HepG2 (cell line): ENCODE data around the gene DZANK1. TPM values are rescaled to one million over a fixed set of nuclear protein-coding genes. Genes with fewer than 3 reads are reported as not detected.
A peak's percentile ranks its signal among the peaks of the same experiment; 100 is the strongest.

Source experiments
- ARNT ChIP-seq: fragments of 450-650 bp; IDR thresholded peaks from 2 replicates; pipeline ENCODE4 v1.6.1; 2017
- BHLHE40 ChIP-seq: IDR thresholded peaks from 2 replicates; pipeline ENCODE4 v1.6.1; 2011; ENCODE audit warnings: low read length, improper control_type of control experiment
- CC2D1A ChIP-seq: sonication (generic); formaldehyde crosslinking; IDR thresholded peaks from 2 replicates; pipeline ENCODE4 v1.8.1; 2023; ENCODE audit warnings: mild to moderate bottlenecking, missing genetic modification reagents
- FOXJ3 ChIP-seq: sonication (generic); formaldehyde crosslinking; IDR thresholded peaks from 2 replicates; pipeline ENCODE4 v1.4.0; 2020; ENCODE audit warnings: missing genetic modification reagents, mild to moderate bottlenecking, borderline replicate concordance
- GLI4 ChIP-seq: sonication (generic); formaldehyde crosslinking; IDR thresholded peaks from 2 replicates; pipeline ENCODE4 v1.5.1; 2020; ENCODE audit warnings: missing genetic modification reagents, mild to moderate bottlenecking, moderate library complexity, borderline replicate concordance
- HIC2 ChIP-seq: sonication (generic); formaldehyde crosslinking; IDR thresholded peaks from 2 replicates; pipeline ENCODE4 v1.9.0; 2022; ENCODE audit warnings: low read depth, missing genetic modification reagents
- HOXA9 ChIP-seq: sonication (generic); formaldehyde crosslinking; IDR thresholded peaks from 2 replicates; pipeline ENCODE4 v1.8.1; 2022; ENCODE audit warnings: missing genetic modification reagents, mild to moderate bottlenecking, moderate library complexity, borderline replicate concordance
- IRF2 ChIP-seq: IDR thresholded peaks from 2 replicates; pipeline ENCODE4 v1.6.1; 2018; ENCODE audit warnings: missing genetic modification reagents, missing compliant biosample characterization
- ISL2 ChIP-seq: sonication (generic); formaldehyde crosslinking; IDR thresholded peaks from 2 replicates; pipeline ENCODE4 v1.5.0; 2020; ENCODE audit warnings: missing genetic modification reagents
- KAT7 ChIP-seq: IDR thresholded peaks from 2 replicates; pipeline ENCODE4 v1.6.1; 2018; ENCODE audit warnings: borderline replicate concordance, missing compliant biosample characterization
- KMT2A ChIP-seq: sonication (generic); formaldehyde crosslinking; IDR thresholded peaks from 2 replicates; pipeline ENCODE4 v1.4.0; 2020; ENCODE audit warnings: missing genetic modification reagents
- MIER2 ChIP-seq: IDR thresholded peaks from 2 replicates; pipeline ENCODE4 v1.6.1; 2016; ENCODE audit warnings: missing biosample characterization, missing genetic modification reagents
- NRL ChIP-seq: sonication (generic); formaldehyde crosslinking; IDR thresholded peaks from 2 replicates; pipeline ENCODE4 v1.5.0; 2020; ENCODE audit warnings: missing genetic modification reagents, mild to moderate bottlenecking, moderate library complexity, borderline replicate concordance
- ONECUT2 ChIP-seq: sonication (generic); formaldehyde crosslinking; IDR thresholded peaks from 2 replicates; pipeline ENCODE4 v1.4.0; 2020; ENCODE audit warnings: missing genetic modification reagents
- PHF21A ChIP-seq: sonication (generic); formaldehyde crosslinking; IDR thresholded peaks from 2 replicates; pipeline ENCODE4 v1.5.0; 2020; ENCODE audit warnings: mild to moderate bottlenecking, missing genetic modification reagents
- PLSCR1 ChIP-seq: sonication (generic); formaldehyde crosslinking; IDR thresholded peaks from 2 replicates; pipeline ENCODE4 v1.5.0; 2020; ENCODE audit warnings: missing genetic modification reagents, mild to moderate bottlenecking, borderline replicate concordance
- SIN3A ChIP-seq: IDR thresholded peaks from 2 replicates; pipeline ENCODE4 v1.6.1; 2011; ENCODE audit warnings: low read depth, mild to moderate bottlenecking, control low read depth, low read length, borderline replicate concordance
- SOX13 ChIP-seq, 3 experiments: fragments of 450-650 bp in 1 of 3; sonication (generic) in 1 of 3; formaldehyde crosslinking in 1 of 3; IDR thresholded peaks in 2 of 3; conservative IDR thresholded peaks in 1 of 3; 2 replicates each; pipeline versions ENCODE4 v1.5.0 to v1.6.1; 2016 to 2020; ENCODE audit warnings: antibody characterized with exemption in 1 of 3, mild to moderate bottlenecking in 1 of 3, missing compliant biosample characterization in 1 of 3, missing genetic modification reagents in 1 of 3, moderate library complexity in 1 of 3
- SOX5 ChIP-seq: IDR thresholded peaks from 2 replicates; pipeline ENCODE4 v1.6.1; 2016; ENCODE audit warnings: borderline replicate concordance
- SYNCRIP ChIP-seq: fragments of 200-400 bp; formaldehyde crosslinking; IDR thresholded peaks from 2 replicates; pipeline ENCODE4 v1.6.1; 2018; ENCODE audit warnings: mild to moderate bottlenecking, low read depth, low read length; ENCODE audit not compliant: insufficient read depth
- XRCC5 ChIP-seq: fragments of 200-400 bp; formaldehyde crosslinking; optimal IDR thresholded peaks from 2 replicates; pipeline ENCODE3; 2017; ENCODE audit warnings: mild to moderate bottlenecking, low read length
- YEATS2 ChIP-seq: sonication (generic); formaldehyde crosslinking; IDR thresholded peaks from 2 replicates; pipeline ENCODE4 v1.4.0; 2020; ENCODE audit warnings: missing genetic modification reagents, borderline replicate concordance
- ZFP82 ChIP-seq: sonication (generic); formaldehyde crosslinking; IDR thresholded peaks from 2 replicates; pipeline ENCODE4 v1.5.1; 2020; ENCODE audit warnings: mild to moderate bottlenecking, missing genetic modification reagents, borderline replicate concordance
- ZNF317 ChIP-seq: sonication (generic); formaldehyde crosslinking; IDR thresholded peaks from 2 replicates; pipeline ENCODE4 v1.5.0; 2020; ENCODE audit warnings: mild to moderate bottlenecking, missing genetic modification reagents
- ZNF670 ChIP-seq: sonication (generic); formaldehyde crosslinking; IDR thresholded peaks from 2 replicates; pipeline ENCODE4 v1.8.0; 2022; ENCODE audit warnings: mild to moderate bottlenecking, missing genetic modification reagents, borderline replicate concordance
- ZNF740 ChIP-seq: sonication (generic); formaldehyde crosslinking; IDR thresholded peaks from 2 replicates; pipeline ENCODE4 v1.4.0; 2020; ENCODE audit warnings: missing genetic modification reagents
- ZSCAN21 ChIP-seq: sonication (generic); formaldehyde crosslinking; IDR thresholded peaks from 2 replicates; pipeline ENCODE4 v1.8.0; 2022; ENCODE audit warnings: mild to moderate bottlenecking, missing genetic modification reagents, moderate library complexity, borderline replicate concordance
- polyA plus RNA-seq, 8 experiments: library from polyadenylated mRNA; depleted of rRNA in 3 of 8; stranded (reverse) in 7 of 8; unstranded in 1 of 8; fragments of >200 nt; fragmentation: Illumina TruSeq in 4 of 8; extraction: Trizol in 4 of 8; gene quantifications; 2 replicates each; pipeline versions ENCODE4 v1.2.1 to v1.2.3, GENCODE V29; 2011 to 2016; ENCODE audit warnings: low read depth in 4 of 8, missing spikeins in 1 of 8, mixed read lengths in 1 of 8; ENCODE audit not compliant: insufficient read depth in 1 of 8
- total RNA-seq, 5 experiments: library from RNA; depleted of rRNA; stranded (reverse); fragments of >200 nt; fragmentation: Illumina TruSeq; extraction: Trizol; gene quantifications; 2 replicates each; pipeline ENCODE4 v1.2.3, GENCODE V29; 2016; ENCODE audit warnings: low read depth in 1 of 5

The DZANK1 gene
- total and polyA plus RNA-seq, 2 of the 13 experiments (the other 11 are each of a cell fraction or from before 2014, with no cell fraction given) = 1.6 to 3.2 TPM

- no peak for TF ChIP-seq YEATS2 (CRISPR knock-in tag)
- no peak for TF ChIP-seq SIN3A
- no peak for TF ChIP-seq ONECUT2
- no peak for TF ChIP-seq SOX5 (CRISPR knock-in tag)
- TF ChIP-seq SOX13 (IDR thresholded peaks at IDR 0.05) = no peak
- TF ChIP-seq SOX13 (CRISPR knock-in tag; conservative IDR thresholded peaks at IDR 0.05 in 1 of 2, IDR thresholded peaks at IDR 0.05 in 1 of 2) = 0 out of 4 replicates have a peak, but pooled peaks of 1 of the 2 experiments have one; percentile 23
- TF ChIP-seq NRL (CRISPR knock-in tag) = no peak
- TF ChIP-seq IRF2 (CRISPR knock-in tag) = no peak
- no peak for TF ChIP-seq PLSCR1 (CRISPR knock-in tag)
- no peak for TF ChIP-seq ZNF740 (CRISPR knock-in tag)
- no peak for TF ChIP-seq GLI4 (CRISPR knock-in tag)
- no peak for TF ChIP-seq ZNF670
- TF ChIP-seq ISL2 (CRISPR knock-in tag) = no peak
- TF ChIP-seq CC2D1A (CRISPR knock-in tag) = no peak
- no peak for TF ChIP-seq KMT2A (CRISPR knock-in tag)
- no peak for TF ChIP-seq HIC2 (CRISPR knock-in tag)
- no peak for TF ChIP-seq ZSCAN21 (CRISPR knock-in tag)
- no peak for TF ChIP-seq ZFP82 (CRISPR knock-in tag)
- TF ChIP-seq HOXA9 (CRISPR knock-in tag) = no peak
- TF ChIP-seq FOXJ3 (CRISPR knock-in tag) = no peak
- no peak for TF ChIP-seq MIER2 (CRISPR knock-in tag)
- TF ChIP-seq ZNF317 (CRISPR knock-in tag) = no peak
- no peak for TF ChIP-seq XRCC5
- no peak for TF ChIP-seq PHF21A (CRISPR knock-in tag)
- no peak for TF ChIP-seq BHLHE40
- no peak for TF ChIP-seq SYNCRIP
- TF ChIP-seq KAT7 = no peak
- TF ChIP-seq ARNT = no peak
Observed at GRCh38 chr20:18506744-18507143, 39.9 kb upstream of the DZANK1 start (continued).
